ENCODE data around the gene COX7A2L.
"Not testable (repeated sequence)": the region's sequence is repeated elsewhere in the genome, so short reads cannot be mapped to it uniquely, and the experiment has no call there.

COX7A2L gene

GRCh38 chr2:42390401-42390969 lies 29.5 kb upstream of the COX7A2L start:
- H3K4me3 ChIP-seq (ENCODE audit: low read length), result no peak overlapping the region
- no peak for DNase-seq (ENCODE audit: low read depth)
- TF ChIP-seq, protein P1, sequence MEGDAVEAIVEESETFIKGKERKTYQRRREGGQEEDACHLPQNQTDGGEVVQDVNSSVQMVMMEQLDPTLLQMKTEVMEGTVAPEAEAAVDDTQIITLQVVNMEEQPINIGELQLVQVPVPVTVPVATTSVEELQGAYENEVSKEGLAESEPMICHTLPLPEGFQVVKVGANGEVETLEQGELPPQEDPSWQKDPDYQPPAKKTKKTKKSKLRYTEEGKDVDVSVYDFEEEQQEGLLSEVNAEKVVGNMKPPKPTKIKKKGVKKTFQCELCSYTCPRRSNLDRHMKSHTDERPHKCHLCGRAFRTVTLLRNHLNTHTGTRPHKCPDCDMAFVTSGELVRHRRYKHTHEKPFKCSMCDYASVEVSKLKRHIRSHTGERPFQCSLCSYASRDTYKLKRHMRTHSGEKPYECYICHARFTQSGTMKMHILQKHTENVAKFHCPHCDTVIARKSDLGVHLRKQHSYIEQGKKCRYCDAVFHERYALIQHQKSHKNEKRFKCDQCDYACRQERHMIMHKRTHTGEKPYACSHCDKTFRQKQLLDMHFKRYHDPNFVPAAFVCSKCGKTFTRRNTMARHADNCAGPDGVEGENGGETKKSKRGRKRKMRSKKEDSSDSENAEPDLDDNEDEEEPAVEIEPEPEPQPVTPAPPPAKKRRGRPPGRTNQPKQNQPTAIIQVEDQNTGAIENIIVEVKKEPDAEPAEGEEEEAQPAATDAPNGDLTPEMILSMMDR (conservative IDR thresholded peaks at IDR 0.05; ENCODE audit: low read depth, low read length), result no peak

DNA sequence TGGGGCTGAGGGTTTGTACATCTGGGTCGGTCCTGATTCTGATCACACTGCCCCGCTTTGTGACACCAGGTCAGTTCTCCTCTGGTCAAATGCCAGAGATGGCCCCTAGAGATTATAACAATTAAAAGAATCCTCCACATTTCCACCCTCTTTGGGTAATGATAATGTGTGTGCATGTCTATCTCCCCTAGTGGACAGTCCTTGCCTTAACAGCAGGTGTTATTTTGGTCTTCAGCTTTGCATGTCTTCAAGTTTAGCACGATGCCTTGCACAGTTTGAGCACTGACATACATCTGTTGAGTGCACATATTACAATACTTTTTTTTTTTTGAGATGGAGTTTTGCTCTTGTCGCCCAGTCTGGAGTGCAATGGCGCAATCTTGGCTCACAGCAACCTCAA lies 25.7 kb upstream of the COX7A2L start:
- H3K4me3 ChIP-seq (ENCODE audit: low read length), result no peak overlapping the region
- no peak for DNase-seq (ENCODE audit: low read depth)
- TF ChIP-seq, protein P1 (conservative IDR thresholded peaks at IDR 0.05; ENCODE audit: low read depth, low read length), result peak; percentile 47

DNA sequence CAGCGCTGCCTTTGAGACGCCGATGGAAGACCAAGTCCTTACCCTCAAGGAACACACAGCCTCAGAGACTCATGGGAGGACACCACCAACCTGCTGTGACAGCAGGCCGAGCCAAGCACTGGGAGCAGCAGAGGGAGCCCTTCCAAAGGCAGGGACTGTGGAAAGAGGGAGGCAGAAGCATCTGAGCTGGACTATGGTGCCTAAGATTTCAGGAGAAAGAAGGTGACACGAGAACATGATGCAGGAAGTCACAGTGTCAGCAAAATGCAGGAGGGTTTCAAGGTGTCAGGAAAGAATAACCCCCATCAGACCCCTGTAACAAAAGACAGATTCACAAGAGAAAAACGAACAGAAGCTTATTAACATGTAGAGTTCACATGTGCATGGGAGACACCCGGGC lies 24.2 kb upstream of the COX7A2L start:
- no peak for DNase-seq (ENCODE audit: low read depth)

GRCh38 chr2:42383855-42384530 lies 23.0 kb upstream of the COX7A2L start:
- no peak overlapping the region for H3K4me3 ChIP-seq (ENCODE audit: low read length)
- TF ChIP-seq, protein P1 (conservative IDR thresholded peaks at IDR 0.05; ENCODE audit: low read depth, low read length), result no peak

More for the DNA sequence above, 24.2 kb upstream of the COX7A2L start:
- H3K4me3 ChIP-seq (ENCODE audit: low read length), result no peak overlapping the region
- TF ChIP-seq, protein P1 (conservative IDR thresholded peaks at IDR 0.05; ENCODE audit: low read depth, low read length), result peak; percentile 46

DNA sequence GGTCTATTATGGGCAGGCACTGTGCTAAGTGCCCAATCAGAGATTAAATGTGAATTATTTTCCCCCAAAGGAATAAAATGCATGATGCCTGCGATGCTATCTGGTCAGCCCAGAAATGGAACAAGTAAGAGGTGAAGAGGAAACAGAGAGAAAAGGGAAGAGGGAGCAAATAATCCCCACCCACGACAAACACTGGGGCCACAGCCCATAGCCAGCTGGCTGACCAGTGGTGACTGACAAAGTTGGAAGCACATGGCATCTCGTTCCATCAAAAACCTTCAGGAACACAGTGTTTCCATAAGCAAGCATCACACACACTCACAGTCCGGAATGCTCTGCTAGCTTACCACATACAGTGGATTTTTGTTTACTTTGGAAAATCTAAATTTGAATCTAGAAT lies 21.1 kb upstream of the COX7A2L start:
- TF ChIP-seq, protein P1 (conservative IDR thresholded peaks at IDR 0.05; ENCODE audit: low read depth, low read length), result no peak
- no peak for DNase-seq (ENCODE audit: low read depth)
- no peak overlapping the region for H3K4me3 ChIP-seq (ENCODE audit: low read length)

More at GRCh38 chr2:42383855-42384530, 23.0 kb upstream of the COX7A2L start:
- no peak for DNase-seq (ENCODE audit: low read depth)

DNA sequence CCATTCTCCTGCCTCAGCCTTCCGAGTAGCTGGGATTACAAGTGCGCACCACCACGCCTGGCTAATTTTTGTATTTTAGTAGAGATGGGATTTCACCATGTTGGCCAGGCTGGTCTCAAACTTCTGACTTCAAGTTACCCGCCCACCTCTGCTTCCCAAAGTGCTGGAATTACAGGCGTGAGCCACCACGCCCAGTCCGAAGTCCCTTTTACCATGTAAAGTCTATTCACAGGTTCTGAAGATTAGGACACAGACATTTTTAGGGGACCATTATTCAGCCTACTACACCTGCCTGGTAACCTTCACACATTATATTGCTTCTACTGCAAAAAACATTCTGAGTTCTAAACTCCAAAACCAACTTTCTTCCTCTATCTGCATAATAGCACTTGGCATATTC lies 19.0 kb upstream of the COX7A2L start:
- not testable (repeated sequence) for H3K4me3 ChIP-seq (ENCODE audit: low read length); DNase-seq (ENCODE audit: low read depth)

DNA sequence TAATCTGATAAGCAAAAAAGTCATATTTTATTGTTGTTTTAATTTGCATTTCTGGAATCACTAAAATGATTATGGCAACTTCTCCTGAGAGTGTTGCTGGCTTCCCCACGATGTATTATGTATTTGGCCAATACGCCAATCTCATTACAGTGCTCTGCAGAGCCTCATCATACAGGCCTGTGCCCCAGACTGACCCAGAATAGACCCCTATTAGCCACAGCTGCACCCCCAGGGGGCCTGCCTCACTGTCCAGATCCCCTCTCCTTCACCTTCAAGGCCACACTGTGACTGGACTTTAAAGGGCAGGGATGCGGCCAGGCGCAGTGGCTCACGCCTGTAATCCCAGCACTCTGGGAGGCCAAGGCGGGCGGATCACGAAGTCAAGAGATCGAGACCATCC lies 17.4 kb upstream of the COX7A2L start:
- no peak overlapping the region for H3K4me3 ChIP-seq (ENCODE audit: low read length)
- DNase-seq (ENCODE audit: low read depth), result no peak
- TF ChIP-seq, protein P1 (conservative IDR thresholded peaks at IDR 0.05; ENCODE audit: low read depth, low read length), result no peak

All from retinal pigment epithelial cell (primary cell).